Skeletal muscle cell (primary cell): ENCODE results near the gene ICA1.
"Not testable (repeated sequence)": the region's sequence is repeated elsewhere in the genome, so short reads cannot be mapped to it uniquely, and the experiment has no call there.

Experiments
- DNase-seq: peaks from one replicate; pipeline ENCODE4 v3.0.0-alpha.2; 2010; ENCODE audit warnings: low read depth
- H3K4me3 ChIP-seq: 2 replicates; pipeline ENCODE4 v1.5.1; 2011; ENCODE audit warnings: low read depth, mild to moderate bottlenecking, control low read depth, low read length, moderate library complexity

The ICA1 gene

GRCh38 chr7:8085420-8085819 is 176.5 kb downstream of the ICA1 start:
- DNase-seq = no peak
- no peak overlapping the region for H3K4me3 ChIP-seq

GRCh38 chr7:8084836-8085235 is 177.1 kb downstream of the ICA1 start:
- H3K4me3 ChIP-seq = no peak overlapping the region
- no peak for DNase-seq

GRCh38 chr7:8082762-8083161 is 179.2 kb downstream of the ICA1 start:
- DNase-seq = no peak
- H3K4me3 ChIP-seq = no peak overlapping the region

DNA sequence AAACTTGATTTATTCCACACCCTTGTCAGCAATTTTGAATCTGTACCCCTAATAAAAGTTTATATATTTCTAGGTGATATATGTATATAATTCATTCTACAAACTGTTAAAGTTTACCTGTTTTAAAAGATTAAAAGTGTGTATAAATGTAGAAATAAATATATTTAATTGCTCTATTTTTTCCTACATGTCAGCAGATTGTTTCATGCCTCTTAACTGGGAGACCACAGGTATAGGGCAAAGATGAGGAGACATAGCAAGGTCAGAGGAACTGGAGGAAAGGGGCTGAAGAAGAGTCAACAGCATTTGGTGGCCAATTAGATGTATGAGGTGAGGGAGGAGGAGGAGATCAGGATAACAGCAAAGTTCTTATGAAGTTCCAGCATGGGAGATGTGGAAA is 183.5 kb downstream of the ICA1 start:
- DNase-seq = no peak
- no peak overlapping the region for H3K4me3 ChIP-seq

- no peak overlapping the region for H3K4me3 ChIP-seq
- DNase-seq = no peak
These were observed 191.4 kb downstream of the ICA1 start for GRCh38 chr7:8070451-8071180.

GRCh38 chr7:8068892-8069686 is 192.9 kb downstream of the ICA1 start:
- DNase-seq = no peak
- H3K4me3 ChIP-seq = no peak overlapping the region

DNA sequence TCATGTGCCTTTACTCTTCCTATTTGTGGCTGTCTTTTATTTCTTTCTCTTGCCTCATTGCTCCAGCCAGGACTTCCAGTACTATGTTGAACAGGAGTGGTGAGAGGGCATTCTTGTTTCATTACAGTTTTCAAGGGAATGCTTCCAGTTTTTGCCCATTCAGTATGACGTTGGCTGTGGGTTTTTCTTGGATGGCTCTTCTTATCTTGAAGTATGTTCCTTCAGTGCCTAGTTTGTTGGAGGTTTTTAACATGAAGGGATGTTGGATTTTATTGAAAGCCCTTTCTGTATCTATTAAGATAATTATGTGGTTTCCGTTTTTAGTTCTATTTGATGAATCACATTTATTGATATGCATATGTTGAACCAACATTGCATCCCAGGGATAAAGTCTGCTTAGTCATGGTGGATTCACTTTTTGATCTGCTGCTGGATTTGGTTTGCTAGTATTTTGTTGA is 196.6 kb downstream of the ICA1 start:
- DNase-seq = peak; percentile 62
- H3K4me3 ChIP-seq = no peak overlapping the region

- DNase-seq = no peak
These were observed 197.1 kb downstream of the ICA1 start for GRCh38 chr7:8064828-8065227.

DNA sequence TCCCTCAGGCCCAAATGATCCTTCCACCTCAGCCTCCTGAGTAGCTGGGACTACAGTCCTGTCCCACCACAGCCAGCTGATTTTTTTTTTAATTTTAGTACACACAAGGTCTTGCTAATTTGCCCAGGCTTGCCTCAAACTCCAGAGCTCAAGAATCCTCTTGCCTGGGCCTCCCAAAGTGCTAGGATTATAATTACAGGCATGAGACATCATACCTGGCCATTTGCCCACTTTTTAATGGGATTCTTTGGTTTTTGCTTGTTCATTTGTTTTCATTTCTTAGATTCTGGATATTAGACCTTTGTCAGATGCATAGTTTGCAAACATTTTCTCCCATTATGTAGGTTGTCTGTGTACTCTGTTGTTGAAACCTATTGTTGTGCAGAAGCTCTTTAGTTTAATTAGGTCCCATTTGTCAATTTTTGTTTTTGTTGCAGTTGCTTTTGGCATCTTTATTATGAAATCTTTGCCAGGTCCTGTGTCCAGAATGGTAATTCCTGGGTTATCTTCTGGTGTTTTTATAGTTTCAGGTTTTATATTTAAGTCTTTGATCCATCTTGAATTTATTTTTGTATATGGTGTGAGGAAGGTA is 198.2 kb downstream of the ICA1 start:
- no peak for DNase-seq
- no peak overlapping the region for H3K4me3 ChIP-seq

More at GRCh38 chr7:8064828-8065227, 197.1 kb downstream of the ICA1 start:
- no peak overlapping the region for H3K4me3 ChIP-seq

DNA sequence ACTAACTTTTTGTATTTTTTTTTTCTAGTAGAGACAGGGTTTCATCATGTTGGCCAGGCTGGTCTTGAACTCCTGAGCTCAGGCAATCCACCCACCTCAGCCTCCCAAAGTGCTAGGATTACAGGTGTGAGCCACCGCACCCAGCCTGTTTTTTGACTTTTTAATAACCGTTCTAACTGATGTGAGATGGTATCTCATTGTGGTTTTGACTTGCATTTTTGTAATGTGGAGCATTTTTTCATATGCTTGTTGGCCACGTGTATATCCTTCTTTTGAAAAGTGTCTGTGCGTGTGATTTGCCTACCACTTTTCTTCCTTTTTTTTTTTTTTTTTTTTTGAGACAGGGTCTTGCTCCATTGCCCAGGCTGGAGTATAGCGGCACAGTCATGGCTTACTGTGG is 198.7 kb downstream of the ICA1 start:
- not testable (repeated sequence) for H3K4me3 ChIP-seq, DNase-seq
